Neural progenitor cell (in vitro differentiated cells): ENCODE data around the gene FGFR4. TPM values are rescaled to one million over a fixed set of nuclear protein-coding genes. Genes with fewer than 3 reads are reported as not detected.

Experiments
- DNase-seq: peaks from one replicate; pipeline ENCODE4 v3.0.0-alpha.2; 2016; ENCODE audit warnings: low spot score
- H2AFZ ChIP-seq: fragments of 200-600 bp; sonication (generic); replicated peaks from 2 replicates; pipeline ENCODE4 v1.6.1; 2016; ENCODE audit warnings: antibody characterized with exemption
- H3F3A ChIP-seq: fragments of 200-600 bp; sonication (generic); 2 replicates; pipeline ENCODE4 v1.6.1; 2016; ENCODE audit warnings: antibody characterized with exemption, low read depth
- H3K27ac ChIP-seq: fragments of 200-600 bp; sonication (generic); 2 replicates; pipeline ENCODE4 v1.5.1; 2016; ENCODE audit warnings: mild to moderate bottlenecking
- H3K27me3 ChIP-seq: fragments of 200-600 bp; sonication (generic); 2 replicates; pipeline ENCODE4 v1.6.1; 2016; ENCODE audit warnings: mild to moderate bottlenecking, moderate library complexity
- H3K36me3 ChIP-seq: fragments of 200-600 bp; sonication (generic); 2 replicates; pipeline ENCODE4 v1.5.1; 2016
- H3K4me1 ChIP-seq: fragments of 200-600 bp; sonication (generic); 2 replicates; pipeline ENCODE4 v1.6.1; 2016; ENCODE audit warnings: mixed run types
- H3K4me2 ChIP-seq: fragments of 200-600 bp; sonication (generic); 2 replicates; pipeline ENCODE4 v1.6.1; 2016
- H3K4me3 ChIP-seq: fragments of 200-600 bp; sonication (generic); 2 replicates; pipeline ENCODE4 v1.5.1; 2016
- H3K79me2 ChIP-seq: fragments of 200-600 bp; sonication (generic); 2 replicates; pipeline ENCODE4 v1.6.1; 2016; ENCODE audit warnings: low read depth
- H3K9ac ChIP-seq: fragments of 200-600 bp; sonication (generic); 2 replicates; pipeline ENCODE4 v1.6.1; 2016
- H3K9me3 ChIP-seq: fragments of 200-600 bp; sonication (generic); 2 replicates; pipeline ENCODE4 v1.5.1; 2016; ENCODE audit warnings: low read depth
- H4K20me1 ChIP-seq: fragments of 200-600 bp; sonication (generic); 2 replicates; pipeline ENCODE4 v1.6.1; 2016; ENCODE audit warnings: low read depth
- H3K27ac Mint-ChIP-seq: 3 replicates; pipeline ENCODE4 v1.8.0; 2021; ENCODE audit warnings: mixed read lengths
- H3K27me3 Mint-ChIP-seq: 2 replicates; pipeline ENCODE4 v1.8.0; 2022; ENCODE audit warnings: low read depth, mild to moderate bottlenecking, inconsistent platforms, moderate library complexity, mixed read lengths; ENCODE audit not compliant: insufficient read depth
- H3K36me3 Mint-ChIP-seq: 3 replicates; pipeline ENCODE4 v1.8.0; 2021; ENCODE audit warnings: mixed read lengths
- H3K4me1 Mint-ChIP-seq: 3 replicates; pipeline ENCODE4 v1.8.0; 2021; ENCODE audit warnings: mixed read lengths
- H3K4me3 Mint-ChIP-seq: 3 replicates; pipeline ENCODE4 v1.8.0; 2021; ENCODE audit warnings: mild to moderate bottlenecking, moderate library complexity, mixed read lengths
- H3K9me3 Mint-ChIP-seq: 3 replicates; pipeline ENCODE4 v1.8.0; 2020; ENCODE audit warnings: mixed read lengths
- CTCF ChIP-seq: fragments of 200-600 bp; sonication (generic); IDR thresholded peaks from 2 replicates; pipeline ENCODE4 v1.5.1; 2017; ENCODE audit warnings: antibody characterized with exemption, mild to moderate bottlenecking
- EZH2 ChIP-seq: fragments of 200-600 bp; sonication (generic); IDR thresholded peaks from 2 replicates; pipeline ENCODE4 v1.6.1; 2017; ENCODE audit warnings: antibody characterized with exemption, mild to moderate bottlenecking, moderate library complexity
- EZH2phosphoT487 ChIP-seq: fragments of 200-600 bp; sonication (generic); IDR thresholded peaks from 2 replicates; pipeline ENCODE4 v1.6.1; 2017; ENCODE audit warnings: antibody characterized with exemption
- total RNA-seq: library from RNA; depleted of rRNA; stranded (reverse); fragments of >200 nt; gene quantifications from 2 replicates; pipeline ENCODE4 v1.2.3, GENCODE V29; 2015; ENCODE audit warnings: low replicate concordance

FGFR4 gene
- total RNA-seq, 1 donor from 2014 or later, result 8.2 TPM

DNA sequence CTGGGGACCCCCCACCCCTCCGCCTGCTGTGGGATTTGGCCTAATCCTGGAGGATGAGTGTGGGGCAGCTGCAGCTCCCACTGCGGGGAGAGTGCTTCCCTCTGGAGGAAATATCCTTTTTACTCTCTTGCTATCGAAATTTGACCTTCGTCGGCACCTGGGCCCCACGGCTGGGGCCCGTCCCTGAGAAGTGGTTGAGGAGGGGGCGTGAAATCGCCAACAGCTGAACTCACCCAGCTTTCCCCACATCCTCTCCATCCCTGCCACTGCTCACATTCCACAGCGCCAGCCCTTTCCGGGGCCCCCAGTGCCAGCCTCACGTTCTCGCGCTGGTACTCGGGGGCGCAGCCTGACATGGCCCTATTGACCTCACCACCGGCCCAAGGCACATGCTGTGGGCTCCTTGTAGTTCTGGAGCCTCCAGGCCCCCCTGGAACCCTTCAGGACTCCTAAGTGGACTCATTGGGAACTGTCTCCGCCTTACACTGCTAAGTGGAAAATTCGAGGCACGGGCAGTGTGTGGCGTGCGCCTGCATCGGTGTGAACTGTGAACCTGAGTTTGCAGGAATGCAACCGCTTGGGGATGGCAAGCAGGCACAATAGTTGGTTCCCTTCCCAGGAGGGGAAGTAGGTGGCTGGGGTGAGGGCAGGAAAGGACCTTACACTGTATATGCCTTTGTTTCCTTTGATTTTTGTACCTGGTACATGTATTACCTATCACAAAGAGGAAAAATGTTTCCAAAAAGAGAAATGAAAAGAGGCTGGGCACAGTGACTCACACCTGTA lies 19.2 kb downstream of the FGFR4 start:
- Mint-ChIP-seq H3K27ac (no peak overlapping the region), H3K27me3 (peaks cover 16% of the 10 kb centered on the region), H3K36me3 (no peaks in the 10 kb centered on the region), H3K4me1 (peaks cover 16% of the 10 kb centered on the region), H3K9me3 (no peaks in the 10 kb centered on the region), H3K4me3 (no peak overlapping the region)
- H3K4me3 ChIP-seq, result no peak overlapping the region
- no peaks in the 10 kb centered on the region for H3F3A ChIP-seq
- DNase-seq, result no peak
- TF ChIP-seq CTCF (no peak), EZH2 (no peak), EZH2phosphoT487 (no peak)
- no peak overlapping the region for H3K27ac ChIP-seq
- H3K4me2 ChIP-seq, result peak overlapping the region; percentile 27
- no peaks in the 10 kb centered on the region for H3K36me3 ChIP-seq
- H3K27me3 ChIP-seq, result no peaks in the 10 kb centered on the region
- no peaks in the 10 kb centered on the region for H3K9me3 ChIP-seq
- H2AFZ ChIP-seq, result peak overlapping the region; percentile 26
- no peak overlapping the region for H3K9ac ChIP-seq
- peaks cover 7% of the 10 kb centered on the region for H3K4me1 ChIP-seq
- H4K20me1 ChIP-seq, result no peaks in the 10 kb centered on the region
- H3K79me2 ChIP-seq, result no peaks in the 10 kb centered on the region

DNA sequence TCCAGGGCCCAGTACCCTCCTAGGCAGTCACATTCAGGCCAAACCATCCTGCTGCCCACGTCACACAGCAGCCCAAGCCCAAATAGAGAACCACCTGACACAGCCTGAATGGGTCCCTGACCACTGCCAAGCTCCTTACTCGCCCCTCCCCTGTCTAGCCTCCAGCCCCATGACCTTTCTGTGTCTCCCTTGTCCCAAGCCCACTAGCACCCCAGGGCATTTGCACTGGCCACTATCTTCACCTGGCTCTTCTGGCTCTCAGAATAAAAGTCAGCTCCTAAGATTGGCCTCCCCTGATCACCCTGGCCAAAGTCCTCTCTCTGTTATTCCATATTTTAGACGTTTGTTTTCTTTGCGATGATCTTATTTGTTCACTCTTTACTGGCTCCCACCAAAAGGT lies 20.4 kb downstream of the FGFR4 start:
- no peak overlapping the region for H3K27ac ChIP-seq
- H3K9me3 Mint-ChIP-seq, result no peaks in the 10 kb centered on the region

GRCh38 chr5:177109810-177110209 lies 23.1 kb downstream of the FGFR4 start:
- no peak overlapping the region for H3K27ac ChIP-seq
- Mint-ChIP-seq H3K27ac (peak overlapping the region; percentile 38), H3K27me3 (peaks cover 18% of the 10 kb centered on the region), H3K9me3 (no peaks in the 10 kb centered on the region), H3K4me1 (peaks cover 19% of the 10 kb centered on the region), H3K36me3 (no peaks in the 10 kb centered on the region), H3K4me3 (no peak overlapping the region)
- H3K9me3 ChIP-seq, result no peaks in the 10 kb centered on the region
- H3K4me3 ChIP-seq, result no peak overlapping the region
- no peaks in the 10 kb centered on the region for H3K36me3 ChIP-seq
- TF ChIP-seq CTCF, result no peak
- no peak for TF ChIP-seq EZH2phosphoT487
- TF ChIP-seq EZH2, result no peak
- no peaks in the 10 kb centered on the region for H3K27me3 ChIP-seq
- H4K20me1 ChIP-seq, result no peaks in the 10 kb centered on the region
- H3K79me2 ChIP-seq, result no peaks in the 10 kb centered on the region
- no peak for DNase-seq
- peaks cover 7% of the 10 kb centered on the region for H3K4me1 ChIP-seq
- H2AFZ ChIP-seq, result no peak overlapping the region
- H3K9ac ChIP-seq, result no peak overlapping the region
- H3F3A ChIP-seq, result no peaks in the 10 kb centered on the region
- H3K4me2 ChIP-seq, result no peak overlapping the region

More for the DNA sequence above, 20.4 kb downstream of the FGFR4 start:
- no peaks in the 10 kb centered on the region for H3K36me3 Mint-ChIP-seq
- no peak overlapping the region for H3K9ac ChIP-seq
- H3K4me3 ChIP-seq, result no peak overlapping the region
- peaks cover 16% of the 10 kb centered on the region for H3K4me1 Mint-ChIP-seq
- H3K27me3 ChIP-seq, result no peaks in the 10 kb centered on the region
- H2AFZ ChIP-seq, result no peak overlapping the region
- no peak for DNase-seq
- no peak overlapping the region for H3K4me3 Mint-ChIP-seq
- no peaks in the 10 kb centered on the region for H3F3A ChIP-seq
- H3K9me3 ChIP-seq, result no peaks in the 10 kb centered on the region
- no peak for TF ChIP-seq EZH2
- TF ChIP-seq EZH2phosphoT487, result no peak
- TF ChIP-seq CTCF, result no peak
- no peak overlapping the region for H3K4me2 ChIP-seq
- no peaks in the 10 kb centered on the region for H4K20me1 ChIP-seq
- H3K4me1 ChIP-seq, result peaks cover 7% of the 10 kb centered on the region
- no peak overlapping the region for H3K27ac Mint-ChIP-seq
- no peaks in the 10 kb centered on the region for H3K36me3 ChIP-seq
- peaks cover 21% of the 10 kb centered on the region for H3K27me3 Mint-ChIP-seq
- no peaks in the 10 kb centered on the region for H3K79me2 ChIP-seq
